Measurements from ENCODE around the gene GRM1.

GRCh38 chr6:146095481-146095880 is 66.6 kb downstream of the GRM1 start:
- TF ChIP-seq EZH2phosphoT487 (IDR thresholded peaks at IDR 0.05; ENCODE audit: insufficient read depth, low read depth) (no peak), EZH2 (IDR thresholded peaks at IDR 0.05; ENCODE audit: insufficient read depth, poor library complexity, severe bottlenecking) (no peak)

Measured in GM23248 (cell line).